GM18868 (cell line): ENCODE data around the gene KCNJ6.

Source experiments
- ATAC-seq: cut with Tn5 transposase; IDR thresholded peaks from one replicate; pipeline ENCODE4 v1.9.1; 2021; ENCODE audit warnings: mild to moderate bottlenecking, moderate library complexity; ENCODE audit not compliant: unreplicated experiment

Gene KCNJ6

DNA sequence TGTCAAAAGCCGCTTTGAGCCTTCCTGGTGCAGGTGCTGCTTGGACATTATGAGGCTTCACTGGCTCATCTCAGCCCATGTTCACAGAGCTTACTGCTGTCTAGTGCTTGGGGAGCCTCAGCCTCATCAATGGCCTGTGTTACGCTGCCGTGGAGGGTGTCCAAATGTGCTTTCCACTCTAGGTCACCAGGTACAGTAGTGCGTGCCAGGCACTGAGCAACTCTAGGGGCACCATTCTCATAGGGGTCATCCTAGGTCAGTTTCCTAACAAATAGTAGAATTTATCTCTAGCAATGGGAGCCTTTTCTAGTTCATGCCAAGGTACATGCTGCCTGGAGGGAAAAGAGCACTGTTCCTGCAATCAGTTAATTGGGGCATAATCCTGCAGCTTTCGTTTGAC, 355.9 kb downstream of the KCNJ6 start:
- ATAC-seq: no peak

- ATAC-seq: no peak
Observed at GRCh38 chr21:37558676-37559211, 357.5 kb downstream of the KCNJ6 start.
